Measurements from ENCODE around the gene GLIS2.

Gene GLIS2

DNA sequence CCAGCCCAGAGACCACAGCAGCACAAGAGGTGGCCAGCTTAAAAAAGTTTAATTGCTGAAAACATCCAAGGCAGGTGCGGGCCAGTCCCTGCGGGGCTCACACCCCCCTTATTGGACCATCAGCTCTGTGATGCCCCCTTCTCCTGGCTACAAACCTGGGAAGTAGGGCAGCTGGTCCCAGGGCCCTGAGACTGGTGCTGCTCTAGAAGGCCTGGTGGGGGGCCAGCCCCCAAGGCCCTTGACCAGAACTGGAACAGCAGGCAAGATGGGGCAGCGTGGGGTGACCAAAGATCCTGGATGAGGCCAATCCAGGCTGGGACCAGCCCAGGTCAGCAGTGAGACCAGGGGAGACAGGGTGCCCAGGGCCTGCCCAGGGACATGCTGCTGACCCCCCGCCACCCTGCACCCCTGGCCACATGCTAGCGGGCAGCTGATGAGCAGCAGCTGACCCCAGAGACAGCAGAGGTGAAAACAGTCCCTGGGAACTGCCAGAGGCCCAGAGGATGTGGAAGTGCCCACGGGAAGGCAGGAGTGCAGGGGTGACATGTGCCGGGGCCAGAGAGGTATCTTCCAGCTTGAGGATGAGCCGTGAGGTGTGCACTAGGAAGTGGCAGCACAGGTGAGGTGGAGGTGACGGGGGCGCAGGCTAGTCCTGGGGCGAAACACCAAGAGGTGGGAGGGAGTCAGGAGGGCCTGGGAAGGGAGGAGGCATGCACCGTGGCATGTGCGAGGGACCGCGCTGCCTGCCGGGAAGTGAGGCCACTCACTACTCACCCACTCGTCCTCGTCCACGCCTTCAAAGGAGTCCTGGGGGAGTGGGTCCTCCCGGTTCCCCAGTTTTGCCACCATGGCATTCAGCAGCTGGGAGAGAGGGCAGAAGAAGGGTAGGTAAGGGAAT is 38.9 kb downstream of the GLIS2 start:
- no peaks in the 10 kb centered on the region for H3K27me3 ChIP-seq (ENCODE audit: insufficient read depth, poor library complexity, severe bottlenecking)

DNA sequence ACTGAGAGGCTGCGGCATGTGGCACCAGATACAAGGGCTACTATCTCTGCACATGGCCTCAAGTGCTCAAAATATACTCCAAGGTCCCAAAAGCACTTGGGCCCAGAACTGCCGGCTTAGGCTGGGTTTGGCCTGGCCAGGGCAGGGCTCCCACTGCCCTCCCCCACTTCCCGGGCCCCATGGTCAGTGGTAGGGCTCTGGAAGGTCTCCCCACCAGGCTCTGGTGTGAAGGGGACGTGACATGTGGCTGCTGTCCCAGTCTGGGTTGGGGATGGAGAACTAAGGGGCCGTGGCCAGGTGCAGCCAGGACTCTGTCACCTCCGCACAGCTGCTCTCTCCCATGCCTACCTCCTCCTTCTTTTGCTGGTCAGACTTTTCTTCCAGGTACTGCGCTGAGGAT is 41.0 kb downstream of the GLIS2 start:
- Histone ChIP-seq H3K27me3 (ENCODE audit: insufficient read depth, poor library complexity, severe bottlenecking) (no peaks in the 10 kb centered on the region), H3K27ac (replicated peaks) (no peak overlapping the region), H3K4me3 (replicated peaks; ENCODE audit: insufficient read depth, low read length) (no peak overlapping the region)
- DNase-seq (ENCODE audit: low read depth in 1 of 2, low spot score in 1 of 2), result no peak
- TF ChIP-seq, protein P1, sequence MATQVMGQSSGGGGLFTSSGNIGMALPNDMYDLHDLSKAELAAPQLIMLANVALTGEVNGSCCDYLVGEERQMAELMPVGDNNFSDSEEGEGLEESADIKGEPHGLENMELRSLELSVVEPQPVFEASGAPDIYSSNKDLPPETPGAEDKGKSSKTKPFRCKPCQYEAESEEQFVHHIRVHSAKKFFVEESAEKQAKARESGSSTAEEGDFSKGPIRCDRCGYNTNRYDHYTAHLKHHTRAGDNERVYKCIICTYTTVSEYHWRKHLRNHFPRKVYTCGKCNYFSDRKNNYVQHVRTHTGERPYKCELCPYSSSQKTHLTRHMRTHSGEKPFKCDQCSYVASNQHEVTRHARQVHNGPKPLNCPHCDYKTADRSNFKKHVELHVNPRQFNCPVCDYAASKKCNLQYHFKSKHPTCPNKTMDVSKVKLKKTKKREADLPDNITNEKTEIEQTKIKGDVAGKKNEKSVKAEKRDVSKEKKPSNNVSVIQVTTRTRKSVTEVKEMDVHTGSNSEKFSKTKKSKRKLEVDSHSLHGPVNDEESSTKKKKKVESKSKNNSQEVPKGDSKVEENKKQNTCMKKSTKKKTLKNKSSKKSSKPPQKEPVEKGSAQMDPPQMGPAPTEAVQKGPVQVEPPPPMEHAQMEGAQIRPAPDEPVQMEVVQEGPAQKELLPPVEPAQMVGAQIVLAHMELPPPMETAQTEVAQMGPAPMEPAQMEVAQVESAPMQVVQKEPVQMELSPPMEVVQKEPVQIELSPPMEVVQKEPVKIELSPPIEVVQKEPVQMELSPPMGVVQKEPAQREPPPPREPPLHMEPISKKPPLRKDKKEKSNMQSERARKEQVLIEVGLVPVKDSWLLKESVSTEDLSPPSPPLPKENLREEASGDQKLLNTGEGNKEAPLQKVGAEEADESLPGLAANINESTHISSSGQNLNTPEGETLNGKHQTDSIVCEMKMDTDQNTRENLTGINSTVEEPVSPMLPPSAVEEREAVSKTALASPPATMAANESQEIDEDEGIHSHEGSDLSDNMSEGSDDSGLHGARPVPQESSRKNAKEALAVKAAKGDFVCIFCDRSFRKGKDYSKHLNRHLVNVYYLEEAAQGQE (IDR thresholded peaks at IDR 0.05; ENCODE audit: insufficient replicate concordance, low read depth), result no peak
- TF ChIP-seq, protein P2, sequence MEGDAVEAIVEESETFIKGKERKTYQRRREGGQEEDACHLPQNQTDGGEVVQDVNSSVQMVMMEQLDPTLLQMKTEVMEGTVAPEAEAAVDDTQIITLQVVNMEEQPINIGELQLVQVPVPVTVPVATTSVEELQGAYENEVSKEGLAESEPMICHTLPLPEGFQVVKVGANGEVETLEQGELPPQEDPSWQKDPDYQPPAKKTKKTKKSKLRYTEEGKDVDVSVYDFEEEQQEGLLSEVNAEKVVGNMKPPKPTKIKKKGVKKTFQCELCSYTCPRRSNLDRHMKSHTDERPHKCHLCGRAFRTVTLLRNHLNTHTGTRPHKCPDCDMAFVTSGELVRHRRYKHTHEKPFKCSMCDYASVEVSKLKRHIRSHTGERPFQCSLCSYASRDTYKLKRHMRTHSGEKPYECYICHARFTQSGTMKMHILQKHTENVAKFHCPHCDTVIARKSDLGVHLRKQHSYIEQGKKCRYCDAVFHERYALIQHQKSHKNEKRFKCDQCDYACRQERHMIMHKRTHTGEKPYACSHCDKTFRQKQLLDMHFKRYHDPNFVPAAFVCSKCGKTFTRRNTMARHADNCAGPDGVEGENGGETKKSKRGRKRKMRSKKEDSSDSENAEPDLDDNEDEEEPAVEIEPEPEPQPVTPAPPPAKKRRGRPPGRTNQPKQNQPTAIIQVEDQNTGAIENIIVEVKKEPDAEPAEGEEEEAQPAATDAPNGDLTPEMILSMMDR (IDR thresholded peaks at IDR 0.05; ENCODE audit: insufficient read depth, low read length), result no peak
- TF ChIP-seq GABPA (IDR thresholded peaks at IDR 0.05; ENCODE audit: low read depth) (no peak), POLR2AphosphoS5 (IDR thresholded peaks at IDR 0.05; ENCODE audit: low read depth) (no peak), SPI1 (IDR thresholded peaks at IDR 0.05; ENCODE audit: borderline replicate concordance, low read depth) (no peak)

More for the DNA sequence above, 38.9 kb downstream of the GLIS2 start:
- DNase-seq (ENCODE audit: low read depth in 1 of 2, low spot score in 1 of 2), result no peak
- Histone ChIP-seq H3K27ac (replicated peaks) (no peak overlapping the region), H3K4me3 (replicated peaks; ENCODE audit: insufficient read depth, low read length) (no peak overlapping the region)
- TF ChIP-seq POLR2AphosphoS5 (IDR thresholded peaks at IDR 0.05; ENCODE audit: low read depth), result no peak
- TF ChIP-seq, protein P2 (IDR thresholded peaks at IDR 0.05; ENCODE audit: insufficient read depth, low read length), result no peak
- TF ChIP-seq, protein P1 (IDR thresholded peaks at IDR 0.05; ENCODE audit: insufficient replicate concordance, low read depth), result no peak

DNA sequence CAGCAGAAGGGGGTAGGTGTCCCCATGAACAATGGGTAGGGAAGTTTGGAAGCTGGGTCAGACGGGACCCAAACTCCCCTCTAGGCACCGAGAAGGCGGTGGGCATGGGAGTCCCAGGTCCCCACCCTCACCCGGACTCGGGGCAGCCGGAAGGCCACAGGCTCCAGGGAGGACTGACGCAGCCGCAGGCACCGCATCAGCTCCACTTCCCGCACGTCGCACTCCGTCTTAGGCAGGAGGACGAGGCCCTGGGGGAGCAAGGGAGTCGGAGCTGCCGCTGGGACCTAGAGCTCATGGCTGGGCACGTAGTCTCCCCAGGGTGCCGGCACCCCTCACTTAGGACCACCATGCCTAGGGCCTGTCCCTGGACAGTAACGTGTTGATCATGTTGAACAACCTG is 42.4 kb downstream of the GLIS2 start:
- Histone ChIP-seq H3K4me3 (replicated peaks; ENCODE audit: insufficient read depth, low read length) (no peak overlapping the region), H3K27me3 (ENCODE audit: insufficient read depth, poor library complexity, severe bottlenecking) (no peaks in the 10 kb centered on the region), H3K27ac (replicated peaks) (no peak overlapping the region)
- no peak for DNase-seq (ENCODE audit: low read depth in 1 of 2, low spot score in 1 of 2)
- no peak for TF ChIP-seq SPI1 (IDR thresholded peaks at IDR 0.05; ENCODE audit: borderline replicate concordance, low read depth)
- TF ChIP-seq, protein P1 (IDR thresholded peaks at IDR 0.05; ENCODE audit: insufficient replicate concordance, low read depth), result no peak
- TF ChIP-seq GABPA (IDR thresholded peaks at IDR 0.05; ENCODE audit: low read depth), result no peak
- TF ChIP-seq, protein P2 (IDR thresholded peaks at IDR 0.05; ENCODE audit: insufficient read depth, low read length), result no peak
- peak; percentile 5; the same call in 1 of the 2 replicates for TF ChIP-seq POLR2AphosphoS5 (IDR thresholded peaks at IDR 0.05; ENCODE audit: low read depth)

Data from HL-60 (cell line).